ENCODE measurements around the gene C6orf132. TPM values are rescaled to one million over a fixed set of nuclear protein-coding genes. Genes with fewer than 3 reads are reported as not detected.

Gene C6orf132
- total RNA-seq, 1 donor from 2014 or later = 1.4 TPM

DNA sequence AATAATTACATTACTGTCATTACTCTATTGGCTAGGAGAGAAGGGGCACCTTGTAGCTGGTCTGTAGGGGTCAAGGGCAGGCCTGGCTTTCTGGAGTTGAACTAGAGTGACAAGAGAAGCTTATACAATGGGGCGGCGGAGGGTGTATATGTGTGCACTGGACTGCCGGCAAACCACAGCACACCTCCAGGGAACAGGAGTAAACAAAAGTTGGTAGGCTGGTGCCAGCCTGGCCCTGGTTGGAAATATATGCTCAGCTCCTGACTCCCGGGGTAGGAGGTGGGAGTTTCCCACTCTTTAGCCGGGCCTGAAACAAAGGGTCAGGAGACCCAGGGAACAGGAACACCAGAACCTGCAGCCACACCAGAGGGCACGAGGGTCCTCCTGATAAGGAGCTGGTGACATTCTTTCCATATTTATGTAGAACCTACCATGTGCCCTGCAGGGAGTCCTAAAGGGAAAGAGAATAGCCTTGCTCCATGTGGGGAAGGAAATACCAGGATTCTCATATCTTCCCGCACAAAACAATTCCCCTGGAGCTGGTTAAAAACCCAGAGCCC is 5.1 kb downstream of the C6orf132 start:
- no peak for TF ChIP-seq CTCF (IDR thresholded peaks at IDR 0.05; ENCODE audit: borderline replicate concordance)
- no peak overlapping the region for H3K4me3 ChIP-seq
- no peak for DNase-seq

GRCh38 chr6:42136508-42137193 is 5.8 kb downstream of the C6orf132 start:
- Histone ChIP-seq H3K4me1 (peaks cover 7% of the 10 kb centered on the region), H3K4me3 (no peak overlapping the region), H3K9me3 (replicated peaks) (no peaks in the 10 kb centered on the region), H3K36me3 (no peaks in the 10 kb centered on the region), H3K27ac (replicated peaks) (no peak overlapping the region), H3K27me3 (ENCODE audit: low read depth) (peaks cover 6% of the 10 kb centered on the region)
- no peak for DNase-seq
- intact Hi-C loops (cut with micrococcal nuclease) = no loop called here
- TF ChIP-seq CTCF (IDR thresholded peaks at IDR 0.05; ENCODE audit: borderline replicate concordance) = no peak

More for the DNA sequence above, 5.1 kb downstream of the C6orf132 start:
- Histone ChIP-seq H3K4me1 (peaks cover 13% of the 10 kb centered on the region), H3K27me3 (ENCODE audit: low read depth) (peaks cover 12% of the 10 kb centered on the region), H3K27ac (replicated peaks) (no peak overlapping the region), H3K9me3 (replicated peaks) (no peaks in the 10 kb centered on the region), H3K36me3 (no peaks in the 10 kb centered on the region)
- intact Hi-C loops (cut with micrococcal nuclease) = no loop called here

GRCh38 chr6:42135722-42136121 is 6.7 kb downstream of the C6orf132 start:
- intact Hi-C loops (cut with micrococcal nuclease) = no loop called here
- Histone ChIP-seq H3K4me3 (no peak overlapping the region), H3K4me1 (no peaks in the 10 kb centered on the region), H3K27ac (replicated peaks) (no peak overlapping the region), H3K9me3 (replicated peaks) (no peaks in the 10 kb centered on the region), H3K27me3 (ENCODE audit: low read depth) (no peaks in the 10 kb centered on the region), H3K36me3 (no peaks in the 10 kb centered on the region)
- DNase-seq = no peak
- TF ChIP-seq CTCF (IDR thresholded peaks at IDR 0.05; ENCODE audit: borderline replicate concordance) = no peak

GRCh38 chr6:42135161-42135560 is 7.3 kb downstream of the C6orf132 start:
- Histone ChIP-seq H3K4me1 (no peaks in the 10 kb centered on the region), H3K36me3 (no peaks in the 10 kb centered on the region), H3K27ac (replicated peaks) (no peak overlapping the region), H3K9me3 (replicated peaks) (no peaks in the 10 kb centered on the region), H3K4me3 (no peak overlapping the region), H3K27me3 (ENCODE audit: low read depth) (no peaks in the 10 kb centered on the region)
- no peak for TF ChIP-seq CTCF (IDR thresholded peaks at IDR 0.05; ENCODE audit: borderline replicate concordance)
- DNase-seq = no peak
- intact Hi-C loops (cut with micrococcal nuclease) = no loop called here

- H3K9me3 ChIP-seq (replicated peaks) = no peaks in the 10 kb centered on the region
- no peaks in the 10 kb centered on the region for H3K36me3 ChIP-seq
- no peak overlapping the region for H3K4me3 ChIP-seq
- no peak for TF ChIP-seq CTCF (IDR thresholded peaks at IDR 0.05; ENCODE audit: borderline replicate concordance)
- no peak for DNase-seq
- H3K4me1 ChIP-seq = peaks cover 7% of the 10 kb centered on the region
- no peak overlapping the region for H3K27ac ChIP-seq (replicated peaks)
- intact Hi-C loops (cut with micrococcal nuclease) = no loop called here
- H3K27me3 ChIP-seq (ENCODE audit: low read depth) = no peaks in the 10 kb centered on the region
These were observed 8.5 kb downstream of the C6orf132 start for GRCh38 chr6:42133926-42134325.
